DOHH2 (cell line): Measurements from ENCODE around the gene YEATS2.
"Not testable (repeated sequence)": the region's sequence is repeated elsewhere in the genome, so short reads cannot be mapped to it uniquely, and the experiment has no call there.

Experiments
- H3F3A ChIP-seq: fragments of 200-600 bp; sonication (generic), shearing (Covaris generic); 2 replicates; pipeline ENCODE4 v1.6.0; 2016; ENCODE audit warnings: antibody characterized with exemption, mild to moderate bottlenecking; ENCODE audit not compliant: control insufficient read depth, insufficient read depth
- H3K27ac ChIP-seq: fragments of 200-600 bp; sonication (generic); 2 replicates; pipeline ENCODE4 v1.5.1; 2014; ENCODE audit warnings: low read depth, mild to moderate bottlenecking, low read length, moderate library complexity
- H3K27me3 ChIP-seq: fragments of 200-600 bp; sonication (generic); 2 replicates; pipeline ENCODE4 v1.6.1; 2014; ENCODE audit warnings: mild to moderate bottlenecking, low read length, mixed read lengths; ENCODE audit not compliant: control insufficient read depth
- H3K36me3 ChIP-seq: fragments of 200-600 bp; sonication (generic); 2 replicates; pipeline ENCODE4 v1.6.1; 2014; ENCODE audit warnings: mild to moderate bottlenecking, low read length, moderate library complexity, mixed read lengths; ENCODE audit not compliant: control insufficient read depth
- H3K4me1 ChIP-seq: fragments of 200-600 bp; sonication (generic); 2 replicates; pipeline ENCODE4 v1.6.1; 2014; ENCODE audit warnings: mild to moderate bottlenecking, low read length, mixed read lengths; ENCODE audit not compliant: control insufficient read depth
- H3K4me2 ChIP-seq: fragments of 200-600 bp; sonication (generic); 2 replicates; pipeline ENCODE4 v1.6.0; 2014; ENCODE audit warnings: mild to moderate bottlenecking, low read length, moderate library complexity
- H3K4me3 ChIP-seq: fragments of 200-600 bp; sonication (generic); 2 replicates; pipeline ENCODE4 v1.5.1; 2014; ENCODE audit warnings: mild to moderate bottlenecking, low read length, mixed read lengths
- H3K79me2 ChIP-seq: fragments of 200-600 bp; sonication (generic); 2 replicates; pipeline ENCODE4 v1.6.1; 2014; ENCODE audit warnings: mild to moderate bottlenecking, low read length, mixed read lengths; ENCODE audit not compliant: control insufficient read depth
- H3K9me2 ChIP-seq: fragments of 200-600 bp; sonication (generic); replicated peaks from 2 replicates; pipeline ENCODE4 v1.6.1; 2014; ENCODE audit warnings: mild to moderate bottlenecking, low read length, mixed read lengths; ENCODE audit not compliant: control insufficient read depth
- H3K9me3 ChIP-seq: fragments of 200-600 bp; sonication (generic); 2 replicates; pipeline ENCODE4 v1.6.1; 2014; ENCODE audit warnings: antibody characterized with exemption, low read length, mixed read lengths; ENCODE audit not compliant: control insufficient read depth, insufficient read depth
- H4K20me1 ChIP-seq: fragments of 200-600 bp; sonication (generic); 2 replicates; pipeline ENCODE4 v1.6.0; 2014; ENCODE audit warnings: low read depth, mild to moderate bottlenecking, antibody characterized with exemption, low read length, moderate library complexity; ENCODE audit not compliant: control insufficient read depth, insufficient read depth
- EZH2phosphoT487 ChIP-seq: fragments of 200-600 bp; sonication (generic); IDR thresholded peaks from 2 replicates; pipeline ENCODE4 v1.6.1; 2017; ENCODE audit warnings: borderline replicate concordance, mild to moderate bottlenecking, antibody characterized with exemption, low read length, moderate library complexity, mixed read lengths
- TF ChIP-seq, protein P1 (sequence below): fragments of 200-600 bp; sonication (generic); IDR thresholded peaks from one replicate; pipeline ENCODE4 v1.5.1; 2014; ENCODE audit warnings: antibody characterized with exemption, mild to moderate bottlenecking, low read depth, low read length; ENCODE audit not compliant: poor library complexity, severe bottlenecking

YEATS2 gene

DNA sequence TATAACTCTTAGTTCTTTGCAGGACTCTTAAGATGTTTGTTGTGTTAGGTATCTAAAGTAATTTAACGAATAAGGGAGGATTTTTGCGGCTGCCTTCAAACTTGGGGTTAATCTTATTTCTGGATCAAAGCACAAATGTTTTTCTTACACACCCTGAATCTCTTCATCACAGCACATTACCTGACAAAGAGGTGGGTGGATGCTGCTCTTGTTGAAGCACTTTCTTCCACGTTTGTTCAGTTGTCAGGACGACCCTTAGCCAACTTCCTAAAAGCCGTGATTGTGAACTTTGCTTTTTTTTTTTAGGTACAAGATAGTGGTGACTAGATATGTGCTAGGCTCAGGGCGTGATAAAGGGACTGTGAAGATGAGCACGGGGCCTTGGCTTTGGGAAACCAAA is 36.0 kb downstream of the YEATS2 start:
- no peak overlapping the region for H3K4me2 ChIP-seq
- no peaks in the 10 kb centered on the region for H3F3A ChIP-seq
- peaks cover 22% of the 10 kb centered on the region for H3K79me2 ChIP-seq
- no peaks in the 10 kb centered on the region for H3K4me1 ChIP-seq
- H3K4me3 ChIP-seq = no peak overlapping the region
- no peaks in the 10 kb centered on the region for H3K27me3 ChIP-seq
- H3K9me2 ChIP-seq = no peaks in the 10 kb centered on the region
- no peaks in the 10 kb centered on the region for H4K20me1 ChIP-seq
- no peak overlapping the region for H3K27ac ChIP-seq
- H3K9me3 ChIP-seq = no peaks in the 10 kb centered on the region
- H3K36me3 ChIP-seq = peaks cover 86% of the 10 kb centered on the region
- no peak for TF ChIP-seq EZH2phosphoT487
- TF ChIP-seq, protein P1, sequence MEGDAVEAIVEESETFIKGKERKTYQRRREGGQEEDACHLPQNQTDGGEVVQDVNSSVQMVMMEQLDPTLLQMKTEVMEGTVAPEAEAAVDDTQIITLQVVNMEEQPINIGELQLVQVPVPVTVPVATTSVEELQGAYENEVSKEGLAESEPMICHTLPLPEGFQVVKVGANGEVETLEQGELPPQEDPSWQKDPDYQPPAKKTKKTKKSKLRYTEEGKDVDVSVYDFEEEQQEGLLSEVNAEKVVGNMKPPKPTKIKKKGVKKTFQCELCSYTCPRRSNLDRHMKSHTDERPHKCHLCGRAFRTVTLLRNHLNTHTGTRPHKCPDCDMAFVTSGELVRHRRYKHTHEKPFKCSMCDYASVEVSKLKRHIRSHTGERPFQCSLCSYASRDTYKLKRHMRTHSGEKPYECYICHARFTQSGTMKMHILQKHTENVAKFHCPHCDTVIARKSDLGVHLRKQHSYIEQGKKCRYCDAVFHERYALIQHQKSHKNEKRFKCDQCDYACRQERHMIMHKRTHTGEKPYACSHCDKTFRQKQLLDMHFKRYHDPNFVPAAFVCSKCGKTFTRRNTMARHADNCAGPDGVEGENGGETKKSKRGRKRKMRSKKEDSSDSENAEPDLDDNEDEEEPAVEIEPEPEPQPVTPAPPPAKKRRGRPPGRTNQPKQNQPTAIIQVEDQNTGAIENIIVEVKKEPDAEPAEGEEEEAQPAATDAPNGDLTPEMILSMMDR = no peak

DNA sequence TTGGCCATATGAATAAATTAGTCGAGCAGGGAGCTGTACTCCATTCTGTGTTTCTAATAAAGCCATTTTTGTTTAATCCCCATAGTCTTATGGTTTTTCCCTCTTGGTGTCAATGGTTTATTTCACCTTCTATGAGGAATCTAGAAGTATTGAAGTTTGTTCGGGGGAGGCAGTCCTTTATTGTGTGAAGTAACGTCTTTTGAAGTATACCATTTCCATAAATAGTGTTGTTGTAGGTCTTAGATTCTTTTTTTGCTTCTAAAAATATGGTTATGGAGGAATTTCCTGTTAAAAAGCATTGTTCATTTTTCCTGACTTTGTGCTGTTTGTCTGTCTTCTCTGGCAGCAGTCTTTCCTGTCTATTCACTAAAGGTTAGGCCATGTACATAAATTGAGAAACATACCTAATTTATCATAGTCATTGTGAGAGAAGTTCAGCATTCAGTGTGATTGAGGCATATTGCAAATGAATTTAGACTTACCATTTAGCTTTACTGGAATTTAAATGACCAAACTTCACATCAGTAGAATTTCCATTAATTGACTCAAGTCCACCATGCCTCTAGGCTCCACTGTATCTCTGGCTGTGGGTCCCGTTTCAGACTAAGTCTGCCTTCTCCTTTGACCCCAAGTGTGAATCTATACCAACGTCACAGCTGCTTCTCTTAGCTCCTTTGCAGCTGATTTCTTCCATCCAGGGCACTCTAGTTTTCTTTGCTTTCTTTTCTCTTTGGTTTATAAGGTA is 37.3 kb downstream of the YEATS2 start:
- H3K9me3 ChIP-seq = no peaks in the 10 kb centered on the region

DNA sequence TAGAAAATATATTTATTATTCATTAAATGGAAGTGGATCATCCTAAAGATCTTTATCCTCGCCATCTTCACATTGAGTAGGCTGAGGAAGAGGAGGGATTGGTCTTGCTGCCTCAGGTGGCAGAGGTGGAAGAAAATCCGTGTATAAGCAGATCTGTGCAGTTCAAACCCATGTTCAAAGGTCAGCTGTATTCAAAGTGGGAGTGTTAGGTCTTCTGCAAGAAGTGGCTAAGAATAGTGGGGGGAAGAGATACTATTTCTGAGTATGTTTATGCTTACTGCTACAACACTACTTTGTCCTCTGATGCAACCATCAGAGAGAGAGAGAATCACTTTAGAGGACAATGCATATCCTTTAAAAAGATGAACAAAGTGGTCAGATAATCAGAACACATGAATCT is 39.5 kb downstream of the YEATS2 start:
- peaks cover 65% of the 10 kb centered on the region for H3K36me3 ChIP-seq

More for the DNA sequence above, 37.3 kb downstream of the YEATS2 start:
- H4K20me1 ChIP-seq = no peaks in the 10 kb centered on the region
- H3K9me2 ChIP-seq = no peaks in the 10 kb centered on the region
- H3K4me2 ChIP-seq = no peak overlapping the region
- H3K4me3 ChIP-seq = no peak overlapping the region
- H3K27me3 ChIP-seq = no peaks in the 10 kb centered on the region
- H3K27ac ChIP-seq = no peak overlapping the region
- H3F3A ChIP-seq = no peaks in the 10 kb centered on the region
- peaks cover 22% of the 10 kb centered on the region for H3K79me2 ChIP-seq
- TF ChIP-seq, protein P1 = no peak
- H3K36me3 ChIP-seq = peaks cover 75% of the 10 kb centered on the region
- H3K4me1 ChIP-seq = no peaks in the 10 kb centered on the region

DNA sequence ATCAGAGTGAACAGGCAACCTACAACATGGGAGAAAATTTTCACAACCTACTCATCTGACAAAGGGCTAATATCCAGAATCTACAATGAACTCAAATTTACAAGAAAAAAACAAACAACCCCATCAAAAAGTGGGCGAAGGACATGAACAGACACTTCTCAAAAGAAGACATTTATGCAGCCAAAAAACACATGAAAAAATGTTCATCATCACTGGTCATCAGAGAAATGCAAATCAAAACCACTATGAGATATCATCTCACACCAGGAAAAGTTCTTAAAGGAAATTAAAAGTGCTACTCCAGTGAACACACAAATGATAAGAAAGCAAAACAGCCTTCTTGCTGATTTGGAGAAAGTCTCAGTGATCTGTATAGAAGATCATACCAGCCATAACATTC is 42.6 kb downstream of the YEATS2 start:
- H3K4me1 ChIP-seq, H3K27ac ChIP-seq, H3K4me3 ChIP-seq, H3K9me2 ChIP-seq, H3K79me2 ChIP-seq, H3F3A ChIP-seq, H3K4me2 ChIP-seq, H4K20me1 ChIP-seq, H3K9me3 ChIP-seq, H3K27me3 ChIP-seq: not testable (repeated sequence)
- H3K36me3 ChIP-seq = peaks cover 66% of the 10 kb centered on the region

More for the DNA sequence above, 39.5 kb downstream of the YEATS2 start:
- TF ChIP-seq, protein P1 = no peak
- no peak for TF ChIP-seq EZH2phosphoT487
- Histone ChIP-seq H3K79me2 (peaks cover 14% of the 10 kb centered on the region), H3K27ac (no peak overlapping the region), H3F3A (no peaks in the 10 kb centered on the region), H3K4me1 (no peaks in the 10 kb centered on the region), H3K4me2 (no peak overlapping the region), H3K4me3 (no peak overlapping the region), H3K9me3 (no peaks in the 10 kb centered on the region), H3K27me3 (no peaks in the 10 kb centered on the region), H3K9me2 (no peaks in the 10 kb centered on the region), H4K20me1 (no peaks in the 10 kb centered on the region)
